ENCODE measurements around the gene PLSCR3. TPM values are rescaled to one million over a fixed set of nuclear protein-coding genes. Genes with fewer than 3 reads are reported as not detected.

Gene PLSCR3
- total RNA-seq, 1 donor from 2014 or later: 9.4 TPM

- no peak for DNase-seq
Measured at GRCh38 chr17:7347630-7348477, 46.5 kb downstream of the PLSCR3 start.

- DNase-seq: no peak
Measured at GRCh38 chr17:7346761-7347614, 47.3 kb downstream of the PLSCR3 start.

- DNase-seq: no peak
Measured at GRCh38 chr17:7343250-7343649, 51.1 kb downstream of the PLSCR3 start.

- no peak for DNase-seq
Measured at GRCh38 chr17:7341842-7342241, 52.5 kb downstream of the PLSCR3 start.

- no peak for DNase-seq
Measured at GRCh38 chr17:7340179-7340578, 54.1 kb downstream of the PLSCR3 start.

Other genes starting within 250 kb of the PLSCR3 start
- 0.21 TPM for gene ASGR1, start 215.2 kb downstream of the PLSCR3 start, total RNA-seq
- gene DLG4, start 174.7 kb downstream of the PLSCR3 start, total RNA-seq: 11.1 TPM
- 260 TPM for gene ACADVL, start 174.6 kb downstream of the PLSCR3 start, total RNA-seq
- gene DVL2, start 160.0 kb downstream of the PLSCR3 start, total RNA-seq: 53.7 TPM
- gene PHF23, start 155.1 kb downstream of the PLSCR3 start, total RNA-seq: 22.3 TPM
- 283 TPM for gene GABARAP, start 152.1 kb downstream of the PLSCR3 start, total RNA-seq
- 63.6 TPM for gene CTDNEP1, start 142.8 kb downstream of the PLSCR3 start, total RNA-seq
- gene ELP5, start 142.3 kb downstream of the PLSCR3 start, total RNA-seq: 43.2 TPM
- gene CLDN7, start 132.0 kb downstream of the PLSCR3 start, total RNA-seq: 22.2 TPM
- gene SLC2A4, start 112.8 kb downstream of the PLSCR3 start, total RNA-seq: 75.2 TPM
- gene YBX2, start 99.9 kb downstream of the PLSCR3 start, total RNA-seq: 0.51 TPM
- gene EIF5A, start 86.9 kb downstream of the PLSCR3 start, total RNA-seq: 212 TPM
- 35.3 TPM for gene GPS2, start 79.2 kb downstream of the PLSCR3 start, total RNA-seq
- 22.5 TPM for gene NEURL4, start 65.2 kb downstream of the PLSCR3 start, total RNA-seq
- 1.7 TPM for gene ACAP1, start 58.0 kb downstream of the PLSCR3 start, total RNA-seq
- 3.4 TPM for gene KCTD11, start 42.4 kb downstream of the PLSCR3 start, total RNA-seq
- not detected for gene TMEM95, start 39.4 kb downstream of the PLSCR3 start, total RNA-seq
- gene TNK1, start 13.4 kb downstream of the PLSCR3 start, total RNA-seq: 2.1 TPM
- 69.0 TPM for gene TMEM256, start 9.6 kb upstream of the PLSCR3 start, total RNA-seq
- gene NLGN2, start 13.3 kb upstream of the PLSCR3 start, total RNA-seq: 9.3 TPM
- gene SPEM1, start 25.8 kb upstream of the PLSCR3 start, total RNA-seq: not detected
- gene SPEM2, start 31.1 kb upstream of the PLSCR3 start, total RNA-seq: not detected
- not detected for gene SPEM3, start 34.3 kb upstream of the PLSCR3 start, total RNA-seq
- gene TMEM102, start 40.9 kb upstream of the PLSCR3 start, total RNA-seq: 2.4 TPM
- 5.4 TPM for gene FGF11, start 45.0 kb upstream of the PLSCR3 start, total RNA-seq
- gene CHRNB1, start 50.5 kb upstream of the PLSCR3 start, total RNA-seq: 27.9 TPM
- gene ZBTB4, start 85.1 kb upstream of the PLSCR3 start, total RNA-seq: 22.9 TPM
- not detected for gene SLC35G6, start 86.9 kb upstream of the PLSCR3 start, total RNA-seq
- 71.4 TPM for gene POLR2A, start 89.8 kb upstream of the PLSCR3 start, total RNA-seq
- 18.0 TPM for gene TNFSF12, start 154.5 kb upstream of the PLSCR3 start, total RNA-seq
- 6.6 TPM for gene TNFSF13, start 164.2 kb upstream of the PLSCR3 start, total RNA-seq
- 36.8 TPM for gene SENP3, start 167.4 kb upstream of the PLSCR3 start, total RNA-seq
- gene CD68, start 185.1 kb upstream of the PLSCR3 start, total RNA-seq: 2.4 TPM
- gene MPDU1, start 189.3 kb upstream of the PLSCR3 start, total RNA-seq: 27.4 TPM
- 9.6 TPM for gene SOX15, start 195.6 kb upstream of the PLSCR3 start, total RNA-seq
- 47.8 TPM for gene FXR2, start 220.4 kb upstream of the PLSCR3 start, total RNA-seq
- 33.2 TPM for gene SAT2, start 233.3 kb upstream of the PLSCR3 start, total RNA-seq
- gene SHBG, start 235.6 kb upstream of the PLSCR3 start, total RNA-seq: not detected